HepG2 (cell line): ENCODE data around the gene MEMO1. TPM values are rescaled to one million over a fixed set of nuclear protein-coding genes. Genes with fewer than 3 reads are reported as not detected.

Source experiments
- ATAC-seq: fragments of 200-7000 bp; cut with Tn5 transposase; 3 replicates; pipeline ENCODE4 v1.9.1; 2020; ENCODE audit warnings: mild to moderate bottlenecking, moderate library complexity
- BruUV-seq: library from RNA; stranded (reverse); fragments of 400-500 nt; replicated peaks from 2 replicates; lab custom pipeline; 2021; lab: Mats Ljungman, UMichigan
- CTCF ChIA-PET: fragments of 300-600 bp; formaldehyde crosslinking; extraction: SDS; loops from one replicate; lab custom pipeline; 2021; ENCODE audit warnings: low total read pairs, inconsistent platforms, low intra/inter-chr PET ratio; lab: Yijun Ruan, JAX
- POLR2A ChIA-PET: fragments of 350-600 bp; sonication (Branson Sonifier 250); formaldehyde crosslinking; loops from one replicate; lab custom pipeline; 2020; ENCODE audit warnings: antibody characterized with exemption, inconsistent platforms; lab: Yijun Ruan, JAX
- DNase-seq: peaks from one replicate; pipeline ENCODE4 v3.0.0-alpha.2; 2015; ENCODE audit warnings: low spot score
- FAIRE-seq: peaks from 3 replicates; lab custom pipeline; 2011; peaks lifted over from hg19 to GRCh38; lab: Jason Lieb, UNC
- H2AFZ ChIP-seq: one replicate; pipeline ENCODE4 v1.6.1; 2011; ENCODE audit warnings: low read length, inconsistent platforms
- H3K27ac ChIP-seq: fragments of 300-600 bp; 3 replicates; pipeline ENCODE4 v1.8.0; 2011; ENCODE audit warnings: mixed run types, mild to moderate bottlenecking, mixed read lengths, low read length, inconsistent platforms; ENCODE audit not compliant: insufficient read depth; ENCODE audit errors: extremely low read length
- H3K27me3 ChIP-seq, 2 experiments: fragments of 200-600 bp in 1 of 2; 2 replicates in 1 of 2; 3 replicates in 1 of 2; pipeline versions ENCODE4 v1.6.0 to v1.8.0; 2011; ENCODE audit warnings: low read length in 2 of 2, mild to moderate bottlenecking in 2 of 2, moderate library complexity in 2 of 2, inconsistent platforms in 1 of 2; ENCODE audit not compliant: insufficient read depth in 2 of 2, control insufficient read depth in 1 of 2
- H3K36me3 ChIP-seq, 2 experiments: fragments of 200-600 bp in 1 of 2; replicated peaks in 1 of 2; 2 replicates in 1 of 2; 3 replicates in 1 of 2; pipeline versions ENCODE4 v1.5.1 to v1.8.0; 2011; ENCODE audit warnings: low read length in 2 of 2, inconsistent platforms in 1 of 2; ENCODE audit not compliant: insufficient read depth in 2 of 2, control insufficient read depth in 1 of 2
- H3K4me1 ChIP-seq: 2 replicates; pipeline ENCODE4 v1.5.1; 2012; ENCODE audit warnings: low read length, inconsistent platforms; ENCODE audit not compliant: insufficient read depth
- H3K4me2 ChIP-seq: 2 replicates; pipeline ENCODE4 v1.6.0; 2011; ENCODE audit warnings: low read depth, low read length, inconsistent platforms
- H3K4me3 ChIP-seq, 3 experiments: fragments of 200-600 bp in 1 of 3; sonication (generic), shearing (Covaris generic) in 1 of 3; replicated peaks in 1 of 3; 2 replicates each; pipeline ENCODE4 v1.5.1; 2011 to 2016; ENCODE audit warnings: low read length in 3 of 3, inconsistent platforms in 2 of 3, low read depth in 2 of 3, mild to moderate bottlenecking in 2 of 3, control low read depth in 1 of 3, mixed read lengths in 1 of 3; ENCODE audit not compliant: insufficient read depth in 1 of 3
- H3K79me2 ChIP-seq: one replicate; pipeline ENCODE4 v1.6.1; 2011; ENCODE audit warnings: low read length, inconsistent platforms; ENCODE audit not compliant: insufficient read depth
- H3K9ac ChIP-seq: 2 replicates; pipeline ENCODE4 v1.6.0; 2011; ENCODE audit warnings: mild to moderate bottlenecking, low read depth, low read length, inconsistent platforms; ENCODE audit not compliant: insufficient read depth
- H3K9me3 ChIP-seq: 2 replicates; pipeline ENCODE4 v1.5.1; 2012; ENCODE audit warnings: mild to moderate bottlenecking, low read length
- H4K20me1 ChIP-seq: 2 replicates; pipeline ENCODE4 v1.6.0; 2011; ENCODE audit warnings: inconsistent platforms, mild to moderate bottlenecking, low read length, moderate library complexity; ENCODE audit not compliant: insufficient read depth
- HNRNPH1 ChIP-seq: fragments of 200-400 bp; formaldehyde crosslinking; optimal IDR thresholded peaks from 2 replicates; pipeline ENCODE3; 2017; ENCODE audit warnings: mild to moderate bottlenecking, low read depth, low read length
- MIER3 ChIP-seq: IDR thresholded peaks from 2 replicates; pipeline ENCODE4 v1.6.1; 2016; ENCODE audit warnings: missing compliant biosample characterization, borderline replicate concordance
- STAT5B ChIP-seq: sonication (generic); formaldehyde crosslinking; IDR thresholded peaks from 2 replicates; pipeline ENCODE4 v1.4.0; 2020; ENCODE audit warnings: missing genetic modification reagents
- ZNF343 ChIP-seq: sonication (generic); formaldehyde crosslinking; IDR thresholded peaks from 2 replicates; pipeline ENCODE4 v1.4.0; 2020; ENCODE audit warnings: mild to moderate bottlenecking, missing genetic modification reagents
- ZSCAN25 ChIP-seq: sonication (generic); formaldehyde crosslinking; IDR thresholded peaks from 2 replicates; pipeline ENCODE4 v1.8.0; 2022; ENCODE audit warnings: mild to moderate bottlenecking, missing genetic modification reagents
- WGBS: methylation state at CpG from one replicate; pipeline ENCODE4 v1.1.6; 2017; ENCODE audit warnings: low lambda C conversion rate; 5-methylcytosine and 5-hydroxymethylcytosine counted together
- in situ Hi-C: cut with HindIII; loops from 2 replicates; pipeline ENCODE4 v1.10.0; 2017; ENCODE audit warnings: low pct_unique_long_range_greater_than_20kb; ENCODE audit not compliant: extremely low pct_ligation_motif_present
- intact Hi-C: fragments of 100-400 bp; cut with micrococcal nuclease; formaldehyde crosslinking; loops from one replicate; pipeline ENCODE4 v1.10.0; 2022; ENCODE audit not compliant: unreplicated experiment
- polyA plus RNA-seq, 8 experiments: library from polyadenylated mRNA; depleted of rRNA in 3 of 8; stranded (reverse) in 7 of 8; unstranded in 1 of 8; fragments of >200 nt; fragmentation: Illumina TruSeq in 4 of 8; extraction: Trizol in 4 of 8; gene quantifications; 2 replicates each; pipeline versions ENCODE4 v1.2.1 to v1.2.3, GENCODE V29; 2011 to 2016; ENCODE audit warnings: low read depth in 4 of 8, missing spikeins in 1 of 8, mixed read lengths in 1 of 8; ENCODE audit not compliant: insufficient read depth in 1 of 8
- total RNA-seq, 5 experiments: library from RNA; depleted of rRNA; stranded (reverse); fragments of >200 nt; fragmentation: Illumina TruSeq; extraction: Trizol; gene quantifications; 2 replicates each; pipeline ENCODE4 v1.2.3, GENCODE V29; 2016; ENCODE audit warnings: low read depth in 1 of 5
- TF ChIP-seq, protein P1 (sequence below): sonication (generic); formaldehyde crosslinking; IDR thresholded peaks from 2 replicates; pipeline ENCODE4 v1.8.1; 2023; ENCODE audit warnings: missing genetic modification reagents, mild to moderate bottlenecking, borderline replicate concordance
- TF ChIP-seq, protein P2 (sequence below): sonication (generic); formaldehyde crosslinking; IDR thresholded peaks from 2 replicates; pipeline ENCODE4 v1.5.0; 2020; ENCODE audit warnings: mild to moderate bottlenecking, missing genetic modification reagents

Gene MEMO1
- total and polyA plus RNA-seq, 2 of the 13 experiments (the other 11 are each of a cell fraction or from before 2014, with no cell fraction given), result 69.8 to 81.6 TPM

DNA sequence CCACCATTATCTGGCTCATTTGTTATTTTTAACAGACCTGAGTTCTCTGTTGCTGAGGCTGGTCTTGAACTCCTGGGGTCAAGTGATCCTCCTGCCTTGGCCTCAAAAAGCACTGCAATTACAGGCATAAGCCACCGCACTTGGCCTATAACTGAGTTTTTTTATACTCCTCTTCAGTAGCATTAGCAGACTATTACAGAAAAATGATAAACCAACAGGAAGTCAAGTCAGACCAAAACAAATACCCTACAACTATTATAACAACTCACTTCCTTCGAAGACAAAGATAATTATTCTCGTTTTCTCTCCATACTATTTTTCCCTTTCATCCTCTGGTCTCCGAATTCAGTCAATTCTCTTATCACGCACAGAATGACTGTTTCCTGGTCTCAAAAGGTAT is 78.2 kb downstream of the MEMO1 start:
- H3K9ac ChIP-seq, result no peak overlapping the region
- DNase-seq (no peak), FAIRE-seq (no peak), ATAC-seq (no peak)
- no peaks in the 10 kb centered on the region for H4K20me1 ChIP-seq
- TF ChIP-seq STAT5B, result no peak
- TF ChIP-seq HNRNPH1, result no peak
- TF ChIP-seq, protein P1, sequence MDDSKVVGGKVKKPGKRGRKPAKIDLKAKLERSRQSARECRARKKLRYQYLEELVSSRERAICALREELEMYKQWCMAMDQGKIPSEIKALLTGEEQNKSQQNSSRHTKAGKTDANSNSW (CRISPR knock-in tag), result no peak
- no peak for TF ChIP-seq ZNF343 (CRISPR knock-in tag)
- TF ChIP-seq MIER3 (CRISPR knock-in tag), result no peak
- TF ChIP-seq, protein P2, sequence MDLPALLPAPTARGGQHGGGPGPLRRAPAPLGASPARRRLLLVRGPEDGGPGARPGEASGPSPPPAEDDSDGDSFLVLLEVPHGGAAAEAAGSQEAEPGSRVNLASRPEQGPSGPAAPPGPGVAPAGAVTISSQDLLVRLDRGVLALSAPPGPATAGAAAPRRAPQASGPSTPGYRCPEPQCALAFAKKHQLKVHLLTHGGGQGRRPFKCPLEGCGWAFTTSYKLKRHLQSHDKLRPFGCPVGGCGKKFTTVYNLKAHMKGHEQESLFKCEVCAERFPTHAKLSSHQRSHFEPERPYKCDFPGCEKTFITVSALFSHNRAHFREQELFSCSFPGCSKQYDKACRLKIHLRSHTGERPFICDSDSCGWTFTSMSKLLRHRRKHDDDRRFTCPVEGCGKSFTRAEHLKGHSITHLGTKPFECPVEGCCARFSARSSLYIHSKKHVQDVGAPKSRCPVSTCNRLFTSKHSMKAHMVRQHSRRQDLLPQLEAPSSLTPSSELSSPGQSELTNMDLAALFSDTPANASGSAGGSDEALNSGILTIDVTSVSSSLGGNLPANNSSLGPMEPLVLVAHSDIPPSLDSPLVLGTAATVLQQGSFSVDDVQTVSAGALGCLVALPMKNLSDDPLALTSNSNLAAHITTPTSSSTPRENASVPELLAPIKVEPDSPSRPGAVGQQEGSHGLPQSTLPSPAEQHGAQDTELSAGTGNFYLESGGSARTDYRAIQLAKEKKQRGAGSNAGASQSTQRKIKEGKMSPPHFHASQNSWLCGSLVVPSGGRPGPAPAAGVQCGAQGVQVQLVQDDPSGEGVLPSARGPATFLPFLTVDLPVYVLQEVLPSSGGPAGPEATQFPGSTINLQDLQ (CRISPR knock-in tag), result no peak
- TF ChIP-seq ZSCAN25 (CRISPR knock-in tag), result no peak
- no peaks in the 10 kb centered on the region for H3K4me1 ChIP-seq
- peaks cover 0 to 8% of the 10 kb centered on the region in 2 experiments; a peak in 4 of 5 replicates for H3K36me3 ChIP-seq
- H3K4me2 ChIP-seq, result no peak overlapping the region
- CTCF ChIA-PET, result no interaction called here
- POLR2A ChIA-PET, result no interaction called here
- H3K27me3 ChIP-seq, result no peaks in the 10 kb centered on the region
- no peak overlapping the region for H3K4me3 ChIP-seq
- no TSS peak for BruUV-seq
- H3K27ac ChIP-seq, result no peak overlapping the region
- in situ Hi-C loops (no loop called here), intact Hi-C loops (no loop called here)
- no peaks in the 10 kb centered on the region for H3K9me3 ChIP-seq
- no peak overlapping the region for H2AFZ ChIP-seq
- H3K79me2 ChIP-seq, result peaks cover 7% of the 10 kb centered on the region
- 98% methylated on average over 5 of the region's 5 CpGs for WGBS
